ENCODE measurements around the gene PODXL2. TPM values are rescaled to one million over a fixed set of nuclear protein-coding genes. Genes with fewer than 3 reads are reported as not detected.

The PODXL2 gene
- total RNA-seq, 2 donors from 2014 or later, result 8.3 to 14.2 TPM

DNA sequence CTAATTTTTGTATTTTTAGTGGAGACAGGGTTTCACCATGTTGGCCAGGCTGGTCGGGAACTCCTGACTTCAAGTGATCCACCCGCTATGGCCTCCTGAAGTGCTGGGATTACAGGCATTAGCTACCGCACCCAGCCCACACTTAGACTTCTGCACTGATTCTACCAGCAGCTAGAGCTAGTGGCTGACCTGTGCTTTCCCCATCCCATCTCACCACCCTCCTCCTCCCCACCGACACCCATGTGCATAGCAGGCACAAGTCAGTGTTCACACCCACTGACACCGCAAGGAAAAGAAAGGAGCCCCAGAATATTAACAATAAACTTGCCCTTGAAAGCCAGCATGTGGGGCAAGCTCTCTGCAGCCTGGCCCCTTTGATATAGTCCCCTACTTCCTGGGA lies 32.6 kb downstream of the PODXL2 start:
- Histone ChIP-seq H3K4me1 (no peaks in the 10 kb centered on the region), H3K36me3 (replicated peaks in 1 of 2; ENCODE audit: insufficient read depth in 1 of 2, low read depth in 2 of 2) (no peaks in the 10 kb centered on the region), H3K9me3 (no peaks in the 10 kb centered on the region), H3K27me3 (no peaks in the 10 kb centered on the region), H3K4me3 (no peak overlapping the region), H3K27ac (no peak overlapping the region)
- intact Hi-C loops (cut with DNase I), result no loop called here
- no peak for ATAC-seq
- TF ChIP-seq POLR2A (IDR thresholded peaks at IDR 0.05), result no peak
- TF ChIP-seq, protein P1, sequence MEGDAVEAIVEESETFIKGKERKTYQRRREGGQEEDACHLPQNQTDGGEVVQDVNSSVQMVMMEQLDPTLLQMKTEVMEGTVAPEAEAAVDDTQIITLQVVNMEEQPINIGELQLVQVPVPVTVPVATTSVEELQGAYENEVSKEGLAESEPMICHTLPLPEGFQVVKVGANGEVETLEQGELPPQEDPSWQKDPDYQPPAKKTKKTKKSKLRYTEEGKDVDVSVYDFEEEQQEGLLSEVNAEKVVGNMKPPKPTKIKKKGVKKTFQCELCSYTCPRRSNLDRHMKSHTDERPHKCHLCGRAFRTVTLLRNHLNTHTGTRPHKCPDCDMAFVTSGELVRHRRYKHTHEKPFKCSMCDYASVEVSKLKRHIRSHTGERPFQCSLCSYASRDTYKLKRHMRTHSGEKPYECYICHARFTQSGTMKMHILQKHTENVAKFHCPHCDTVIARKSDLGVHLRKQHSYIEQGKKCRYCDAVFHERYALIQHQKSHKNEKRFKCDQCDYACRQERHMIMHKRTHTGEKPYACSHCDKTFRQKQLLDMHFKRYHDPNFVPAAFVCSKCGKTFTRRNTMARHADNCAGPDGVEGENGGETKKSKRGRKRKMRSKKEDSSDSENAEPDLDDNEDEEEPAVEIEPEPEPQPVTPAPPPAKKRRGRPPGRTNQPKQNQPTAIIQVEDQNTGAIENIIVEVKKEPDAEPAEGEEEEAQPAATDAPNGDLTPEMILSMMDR (IDR thresholded peaks at IDR 0.05), result no peak
- WGBS, 2 donors, result 95 to 100% methylated on average over 4 to 5 of the region's 5 CpGs
- no peak for DNase-seq

GRCh38 chr3:127662001-127662469 lies 33.0 kb downstream of the PODXL2 start:
- no peak for DNase-seq
- no peaks in the 10 kb centered on the region for H3K27me3 ChIP-seq
- no peaks in the 10 kb centered on the region for H3K4me1 ChIP-seq
- intact Hi-C loops (cut with DNase I), result no loop called here
- ATAC-seq, result no peak
- 83 to 88% methylated on average over 11 of the region's 11 CpGs for WGBS, 2 donors
- H3K36me3 ChIP-seq (replicated peaks in 1 of 2; ENCODE audit: insufficient read depth in 1 of 2, low read depth in 2 of 2), result no peaks in the 10 kb centered on the region
- TF ChIP-seq, protein P1 (IDR thresholded peaks at IDR 0.05), result no peak
- no peak for TF ChIP-seq POLR2A (IDR thresholded peaks at IDR 0.05)
- no peaks in the 10 kb centered on the region for H3K9me3 ChIP-seq
- no peak overlapping the region for H3K27ac ChIP-seq
- no peak overlapping the region for H3K4me3 ChIP-seq

GRCh38 chr3:127663151-127663550 lies 34.2 kb downstream of the PODXL2 start:
- WGBS, 2 donors, result 78 to 84% methylated on average over 5 of the region's 5 CpGs
- DNase-seq, result no peak
- TF ChIP-seq POLR2A (IDR thresholded peaks at IDR 0.05), result no peak
- TF ChIP-seq, protein P1 (IDR thresholded peaks at IDR 0.05), result no peak
- Histone ChIP-seq H3K27me3 (no peaks in the 10 kb centered on the region), H3K36me3 (replicated peaks in 1 of 2; ENCODE audit: insufficient read depth in 1 of 2, low read depth in 2 of 2) (no peaks in the 10 kb centered on the region), H3K4me1 (no peaks in the 10 kb centered on the region), H3K27ac (no peak overlapping the region), H3K9me3 (no peaks in the 10 kb centered on the region), H3K4me3 (no peak overlapping the region)
- intact Hi-C loops (cut with DNase I), result no loop called here
- no peak for ATAC-seq

DNA sequence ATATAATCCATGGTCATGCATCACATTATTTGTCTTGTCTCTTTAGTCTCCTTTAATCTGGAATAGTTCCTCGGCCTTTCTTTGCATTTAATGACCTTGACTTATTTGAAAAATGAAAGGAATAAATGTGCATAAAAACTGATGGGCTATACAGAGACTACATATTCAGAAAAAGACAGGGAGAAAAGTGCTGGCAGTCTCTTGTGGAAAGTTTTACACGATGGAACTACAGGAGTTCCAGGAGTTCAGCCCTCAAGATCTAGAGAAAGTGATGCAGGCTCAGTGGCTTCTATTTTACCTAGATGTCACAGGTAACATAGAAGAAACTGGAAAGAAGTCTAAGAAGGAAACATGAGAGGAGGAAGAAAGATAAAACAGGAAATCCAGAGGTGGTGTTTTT lies 36.2 kb downstream of the PODXL2 start:
- no peaks in the 10 kb centered on the region for H3K27me3 ChIP-seq
- H3K27ac ChIP-seq, result no peak overlapping the region
- H3K36me3 ChIP-seq (replicated peaks in 1 of 2; ENCODE audit: insufficient read depth in 1 of 2, low read depth in 2 of 2), result no peaks in the 10 kb centered on the region
- H3K9me3 ChIP-seq, result no peaks in the 10 kb centered on the region
- no peak overlapping the region for H3K4me3 ChIP-seq
- no peak for TF ChIP-seq POLR2A (IDR thresholded peaks at IDR 0.05)
- TF ChIP-seq, protein P1 (IDR thresholded peaks at IDR 0.05), result no peak
- intact Hi-C loops (cut with DNase I), result no loop called here
- H3K4me1 ChIP-seq, result no peaks in the 10 kb centered on the region
- 38 to 47% methylated on average over 2 of the region's 2 CpGs for WGBS, 2 donors
- no peak for ATAC-seq
- no peak for DNase-seq

DNA sequence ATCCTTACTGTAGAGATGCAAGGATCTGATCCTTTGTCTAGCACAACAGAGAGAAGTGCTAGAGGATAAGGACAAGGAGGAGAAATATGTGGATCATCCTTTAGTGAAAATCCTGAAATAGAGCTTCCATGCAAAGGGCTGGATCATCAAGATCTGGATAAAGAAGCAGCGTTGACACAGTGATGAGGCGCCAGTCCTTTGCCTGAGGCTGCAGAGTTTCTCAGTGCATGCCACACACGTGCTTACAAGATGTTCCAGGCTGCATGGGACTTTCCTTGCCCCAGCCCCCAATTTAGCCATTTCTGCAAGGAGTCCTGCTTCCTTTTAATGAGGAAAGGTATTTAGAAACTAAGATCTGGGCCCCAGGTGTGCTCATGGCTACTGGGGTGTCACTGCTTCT lies 36.6 kb downstream of the PODXL2 start:
- H3K27me3 ChIP-seq, result no peaks in the 10 kb centered on the region
- no peaks in the 10 kb centered on the region for H3K4me1 ChIP-seq
- no peak overlapping the region for H3K4me3 ChIP-seq
- no peak for ATAC-seq
- intact Hi-C loops (cut with DNase I), result no loop called here
- WGBS, 2 donors, result 86 to 90% methylated on average over 3 of the region's 3 CpGs
- H3K27ac ChIP-seq, result no peak overlapping the region
- no peaks in the 10 kb centered on the region for H3K9me3 ChIP-seq
- no peak for DNase-seq
- no peak for TF ChIP-seq POLR2A (IDR thresholded peaks at IDR 0.05)
- TF ChIP-seq, protein P1 (IDR thresholded peaks at IDR 0.05), result no peak
- H3K36me3 ChIP-seq (replicated peaks in 1 of 2; ENCODE audit: insufficient read depth in 1 of 2, low read depth in 2 of 2), result no peaks in the 10 kb centered on the region
